Sigmoid colon (tissue), 7 donors: ENCODE measurements around the gene TANGO2. TPM values are rescaled to one million over a fixed set of nuclear protein-coding genes. Genes with fewer than 3 reads are reported as not detected.

ENCODE experiments used
- DNase-seq: peaks from one replicate; pipeline ENCODE4 v3.0.0-alpha.2; 2019
- H3K27ac ChIP-seq, 4 donors: fragments of 200-600 bp; sonication (generic); one replicate each; pipeline ENCODE4 v1.5.1; 2016 to 2019; ENCODE audit warnings: mild to moderate bottlenecking in 1 of 4
- H3K27me3 ChIP-seq, 3 donors: fragments of 200-600 bp; sonication (generic); one replicate each; pipeline ENCODE4 v1.5.1; 2019; ENCODE audit warnings: mild to moderate bottlenecking in 1 of 3
- H3K36me3 ChIP-seq, 4 donors: fragments of 200-600 bp; sonication (generic); one replicate each; pipeline ENCODE4 v1.5.1; 2016 to 2019
- H3K4me1 ChIP-seq, 4 donors: fragments of 200-600 bp; sonication (generic); one replicate each; pipeline ENCODE4 v1.5.1; 2017 to 2019
- H3K4me3 ChIP-seq, 4 donors: fragments of 200-600 bp; sonication (generic); one replicate each; pipeline ENCODE4 v1.5.1; 2017 to 2019; ENCODE audit warnings: mild to moderate bottlenecking in 2 of 4, moderate library complexity in 1 of 4
- H3K9me3 ChIP-seq, 4 donors: fragments of 200-600 bp in 3 of 4; sonication (generic) in 3 of 4; one replicate each; pipeline versions ENCODE4 v1.5.1 to v1.6.1; 2013 to 2019
- CTCF ChIP-seq, 4 experiments: fragments of 450-650 bp in 3 of 4; fragments of 200-600 bp in 1 of 4; IDR thresholded peaks; one replicate each; pipeline ENCODE4 v1.5.1; 2016 to 2019; ENCODE audit warnings: antibody characterized with exemption in 4 of 4, mild to moderate bottlenecking in 3 of 4, moderate library complexity in 2 of 4
- EP300 ChIP-seq, 4 donors: sonication (generic); formaldehyde crosslinking; IDR thresholded peaks; one replicate each; pipeline ENCODE4 v1.6.1; 2017; ENCODE audit warnings: antibody characterized with exemption in 4 of 4
- POLR2A ChIP-seq, 2 donors: fragments of 450-650 bp; IDR thresholded peaks; one replicate each; pipeline ENCODE4 v1.6.1; 2016; ENCODE audit warnings: antibody characterized with exemption in 2 of 2, mild to moderate bottlenecking in 2 of 2, moderate library complexity in 2 of 2
- POLR2AphosphoS5 ChIP-seq, 4 donors: sonication (generic); formaldehyde crosslinking; IDR thresholded peaks; one replicate each; pipeline ENCODE4 v1.6.1; 2017; ENCODE audit warnings: antibody characterized with exemption in 4 of 4
- WGBS, 2 donors: extraction: QIAGEN DNeasy Blood & Tissue Kit; methylation state at CpG; one replicate each; pipeline ENCODE4 v1.1.7; 2013; 5-methylcytosine and 5-hydroxymethylcytosine counted together
- intact Hi-C: fragments of 100-400 bp; cut with DNase I; formaldehyde crosslinking; loops from one replicate; pipeline ENCODE4 v1.15.1; 2023
- polyA plus RNA-seq, 3 donors: library from polyadenylated mRNA; stranded (reverse); fragments of 200-250 nt; gene quantifications; one replicate each; pipeline ENCODE4 v1.2.3, GENCODE V29; 2013
- total RNA-seq, 4 donors: library from RNA; depleted of rRNA; stranded (reverse); fragments of >200 nt; gene quantifications; one replicate each; pipeline ENCODE4 v1.1.0, GENCODE V29; 2016
- donor health status: healthy with polysubstance abuse.
- donor health status: Bipolar disorder and iron deficiency.
- donor health status: healthy.

Gene TANGO2
- total and polyA plus RNA-seq, 7 donors, result 24.2 to 46.2 (median 31.6) TPM

GRCh38 chr22:20031732-20032406 is 11.0 kb downstream of the TANGO2 start:
- DNase-seq, result peak; percentile 62
- no peak overlapping the region for H3K27ac ChIP-seq
- 59 to 74% methylated on average over 16 of the region's 16 CpGs for WGBS, 2 donors
- H3K27me3 ChIP-seq, result no peaks in the 10 kb centered on the region
- no peak overlapping the region for H3K4me3 ChIP-seq
- H3K9me3 ChIP-seq, result no peaks in the 10 kb centered on the region
- peaks cover 0 to 15% (median 11%) of the 10 kb centered on the region in 4 donors for H3K4me1 ChIP-seq
- TF ChIP-seq POLR2AphosphoS5 (IDR thresholded peaks at IDR 0.05) (no peak), POLR2A (IDR thresholded peaks at IDR 0.05) (no peak), CTCF (IDR thresholded peaks at IDR 0.05) (no peak), EP300 (IDR thresholded peaks at IDR 0.05) (no peak)
- intact Hi-C loops, result no loop called here
- H3K36me3 ChIP-seq, result peaks cover 0 to 17% (median 4%) of the 10 kb centered on the region in 4 donors

GRCh38 chr22:20032407-20032991 is 11.6 kb downstream of the TANGO2 start:
- H3K36me3 ChIP-seq, result peaks cover 0 to 24% (median 7%) of the 10 kb centered on the region in 4 donors
- WGBS, 2 donors, result 86 to 88% methylated on average over 7 of the region's 7 CpGs
- TF ChIP-seq CTCF (IDR thresholded peaks at IDR 0.05) (no peak), POLR2A (IDR thresholded peaks at IDR 0.05) (no peak), EP300 (IDR thresholded peaks at IDR 0.05) (no peak), POLR2AphosphoS5 (IDR thresholded peaks at IDR 0.05) (no peak)
- no peaks in the 10 kb centered on the region for H3K27me3 ChIP-seq
- no peak overlapping the region for H3K27ac ChIP-seq
- no peaks in the 10 kb centered on the region for H3K9me3 ChIP-seq
- intact Hi-C loops, result no loop called here
- no peak overlapping the region for H3K4me3 ChIP-seq
- H3K4me1 ChIP-seq, result peaks cover 0 to 15% (median 11%) of the 10 kb centered on the region in 4 donors
- DNase-seq, result no peak

- Histone ChIP-seq H3K9me3 (no peaks in the 10 kb centered on the region), H3K27ac (no peak overlapping the region), H3K4me3 (no peak overlapping the region), H3K36me3 (peaks cover 0 to 30% (median 11%) of the 10 kb centered on the region in 4 donors), H3K4me1 (peaks cover 0 to 15% (median 11%) of the 10 kb centered on the region in 4 donors), H3K27me3 (no peaks in the 10 kb centered on the region)
- intact Hi-C loops, result no loop called here
- TF ChIP-seq POLR2AphosphoS5 (IDR thresholded peaks at IDR 0.05) (no peak), CTCF (IDR thresholded peaks at IDR 0.05) (no peak), POLR2A (IDR thresholded peaks at IDR 0.05) (no peak), EP300 (IDR thresholded peaks at IDR 0.05) (no peak)
- WGBS, 2 donors, result 73 to 85% methylated on average over 14 of the region's 14 CpGs
- no peak for DNase-seq
Measured at GRCh38 chr22:20033045-20033706, 12.3 kb downstream of the TANGO2 start.

- no peak overlapping the region for H3K4me3 ChIP-seq
- peaks cover 0 to 40% (median 11%) of the 10 kb centered on the region in 4 donors for H3K36me3 ChIP-seq
- 74 to 78% methylated on average over 5 of the region's 5 CpGs for WGBS, 2 donors
- intact Hi-C loops, result no loop called here
- H3K27ac ChIP-seq, result no peak overlapping the region
- no peak for DNase-seq
- no peaks in the 10 kb centered on the region for H3K27me3 ChIP-seq
- TF ChIP-seq POLR2AphosphoS5 (IDR thresholded peaks at IDR 0.05) (no peak), POLR2A (IDR thresholded peaks at IDR 0.05) (no peak), CTCF (IDR thresholded peaks at IDR 0.05) (no peak)
- H3K4me1 ChIP-seq, result peaks cover 0 to 15% (median 11%) of the 10 kb centered on the region in 4 donors
- no peaks in the 10 kb centered on the region for H3K9me3 ChIP-seq
Measured at GRCh38 chr22:20034143-20034542, 13.2 kb downstream of the TANGO2 start.
